ENCODE measurements around the gene KDM4E. TPM values are rescaled to one million over a fixed set of nuclear protein-coding genes. Genes with fewer than 3 reads are reported as not detected.

Gene KDM4E
- total and polyA plus RNA-seq, 12 donors, result not detected

DNA sequence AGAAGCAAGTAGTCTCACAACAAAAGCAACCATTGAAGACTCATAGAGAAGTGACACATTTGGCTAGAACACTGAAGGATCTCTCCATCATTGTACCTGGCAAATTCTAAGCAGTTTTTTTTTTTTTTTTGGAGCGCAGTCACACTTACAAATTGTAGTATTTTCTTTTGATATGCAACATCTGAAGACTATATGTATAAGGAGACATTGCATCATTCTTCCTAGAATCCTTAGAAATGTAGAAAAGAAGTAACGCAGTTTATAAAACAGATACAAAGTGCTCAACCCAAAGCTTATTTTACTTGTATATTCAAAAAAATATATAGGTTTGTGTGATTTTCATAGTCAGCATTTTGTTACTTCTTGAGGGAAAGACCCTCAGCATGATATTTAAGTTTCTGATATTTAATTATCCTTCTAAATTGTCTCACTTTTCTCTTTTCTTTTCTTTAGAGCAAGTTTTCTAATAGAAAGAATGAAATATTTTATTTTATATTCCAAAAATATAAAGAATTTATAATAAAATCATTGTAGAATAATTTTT lies 31.6 kb upstream of the KDM4E start:
- no peaks in the 10 kb centered on the region for H3K4me1 ChIP-seq (replicated peaks in 1 of 2)
- TF ChIP-seq POLR2A (IDR thresholded peaks at IDR 0.05), result no peak
- TF ChIP-seq, protein P1, sequence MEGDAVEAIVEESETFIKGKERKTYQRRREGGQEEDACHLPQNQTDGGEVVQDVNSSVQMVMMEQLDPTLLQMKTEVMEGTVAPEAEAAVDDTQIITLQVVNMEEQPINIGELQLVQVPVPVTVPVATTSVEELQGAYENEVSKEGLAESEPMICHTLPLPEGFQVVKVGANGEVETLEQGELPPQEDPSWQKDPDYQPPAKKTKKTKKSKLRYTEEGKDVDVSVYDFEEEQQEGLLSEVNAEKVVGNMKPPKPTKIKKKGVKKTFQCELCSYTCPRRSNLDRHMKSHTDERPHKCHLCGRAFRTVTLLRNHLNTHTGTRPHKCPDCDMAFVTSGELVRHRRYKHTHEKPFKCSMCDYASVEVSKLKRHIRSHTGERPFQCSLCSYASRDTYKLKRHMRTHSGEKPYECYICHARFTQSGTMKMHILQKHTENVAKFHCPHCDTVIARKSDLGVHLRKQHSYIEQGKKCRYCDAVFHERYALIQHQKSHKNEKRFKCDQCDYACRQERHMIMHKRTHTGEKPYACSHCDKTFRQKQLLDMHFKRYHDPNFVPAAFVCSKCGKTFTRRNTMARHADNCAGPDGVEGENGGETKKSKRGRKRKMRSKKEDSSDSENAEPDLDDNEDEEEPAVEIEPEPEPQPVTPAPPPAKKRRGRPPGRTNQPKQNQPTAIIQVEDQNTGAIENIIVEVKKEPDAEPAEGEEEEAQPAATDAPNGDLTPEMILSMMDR (IDR thresholded peaks at IDR 0.05), result no peak
- WGBS, 4 donors, result 96 to 100% (median 98%) methylated on average over 2 of the region's 2 CpGs
- H3K27ac ChIP-seq, result no peak overlapping the region
- DNase-seq, result no peak
- no peaks in the 10 kb centered on the region for H3K27me3 ChIP-seq
- no peak overlapping the region for H3K4me3 ChIP-seq
- H3K9me3 ChIP-seq (replicated peaks in 1 of 3), result no peaks in the 10 kb centered on the region
- no peaks in the 10 kb centered on the region for H3K36me3 ChIP-seq (replicated peaks in 1 of 2)
- intact Hi-C loops (cut with DNase I), result no loop called here

DNA sequence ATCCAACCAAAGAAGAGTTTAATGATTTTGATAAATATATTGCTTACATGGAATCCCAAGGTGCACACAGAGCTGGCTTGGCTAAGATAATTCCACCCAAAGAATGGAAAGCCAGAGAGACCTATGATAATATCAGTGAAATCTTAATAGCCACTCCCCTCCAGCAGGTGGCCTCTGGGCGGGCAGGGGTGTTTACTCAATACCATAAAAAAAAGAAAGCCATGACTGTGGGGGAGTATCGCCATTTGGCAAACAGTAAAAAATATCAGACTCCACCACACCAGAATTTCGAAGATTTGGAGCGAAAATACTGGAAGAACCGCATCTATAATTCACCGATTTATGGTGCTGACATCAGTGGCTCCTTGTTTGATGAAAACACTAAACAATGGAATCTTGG lies 27.6 kb upstream of the KDM4E start:
- 89 to 97% (median 95%) methylated on average over 6 of the region's 6 CpGs for WGBS, 4 donors
- intact Hi-C loops (cut with DNase I), result no loop called here

DNA sequence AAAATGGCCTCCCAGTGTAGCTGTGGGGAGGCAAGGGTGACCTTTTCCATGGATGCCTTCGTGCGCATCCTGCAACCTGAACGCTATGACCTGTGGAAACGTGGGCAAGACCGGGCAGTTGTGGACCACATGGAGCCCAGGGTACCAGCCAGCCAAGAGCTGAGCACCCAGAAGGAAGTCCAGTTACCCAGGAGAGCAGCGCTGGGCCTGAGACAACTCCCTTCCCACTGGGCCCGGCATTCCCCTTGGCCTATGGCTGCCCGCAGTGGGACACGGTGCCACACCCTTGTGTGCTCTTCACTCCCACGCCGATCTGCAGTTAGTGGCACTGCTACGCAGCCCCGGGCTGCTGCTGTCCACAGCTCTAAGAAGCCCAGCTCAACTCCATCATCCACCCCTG lies 26.8 kb upstream of the KDM4E start:
- Histone ChIP-seq H3K36me3 (replicated peaks in 1 of 2) (no peaks in the 10 kb centered on the region), H3K27me3 (no peaks in the 10 kb centered on the region), H3K4me1 (replicated peaks in 1 of 2) (no peaks in the 10 kb centered on the region), H3K4me3 (no peak overlapping the region), H3K9me3 (replicated peaks in 1 of 3) (no peaks in the 10 kb centered on the region), H3K27ac (no peak overlapping the region)
- no peak for DNase-seq
- no peak for TF ChIP-seq POLR2A (IDR thresholded peaks at IDR 0.05)
- TF ChIP-seq, protein P1 (IDR thresholded peaks at IDR 0.05), result no peak
- intact Hi-C loops (cut with DNase I), result no loop called here
- 90 to 98% (median 95%) methylated on average over 2 to 13 of the region's 13 CpGs for WGBS, 4 donors

More for the DNA sequence above, 27.6 kb upstream of the KDM4E start:
- H3K27ac ChIP-seq, result no peak overlapping the region
- no peaks in the 10 kb centered on the region for H3K27me3 ChIP-seq
- no peak for TF ChIP-seq POLR2A (IDR thresholded peaks at IDR 0.05)
- TF ChIP-seq, protein P1 (IDR thresholded peaks at IDR 0.05), result no peak
- no peaks in the 10 kb centered on the region for H3K9me3 ChIP-seq (replicated peaks in 1 of 3)
- DNase-seq, result no peak
- no peaks in the 10 kb centered on the region for H3K36me3 ChIP-seq (replicated peaks in 1 of 2)
- H3K4me1 ChIP-seq (replicated peaks in 1 of 2), result no peaks in the 10 kb centered on the region
- no peak overlapping the region for H3K4me3 ChIP-seq

DNA sequence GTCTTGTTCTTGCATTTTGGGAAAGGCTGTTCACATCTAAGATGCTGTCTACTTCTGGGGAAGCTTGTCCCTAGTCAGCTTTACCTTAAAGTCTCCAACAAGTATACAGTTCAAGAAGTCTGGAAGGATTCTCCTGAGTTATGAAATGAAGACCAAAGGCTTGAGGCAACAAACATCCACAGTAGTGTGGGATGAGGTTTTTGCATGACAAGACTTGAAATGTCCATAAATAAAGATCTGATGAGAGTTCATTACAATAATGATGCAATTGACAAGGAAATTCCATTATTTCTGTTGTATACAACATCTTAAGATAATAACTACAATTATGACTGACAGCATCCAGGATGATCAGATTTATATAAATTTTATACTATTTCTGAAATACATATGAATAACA lies 21.3 kb upstream of the KDM4E start:
- Histone ChIP-seq H3K4me3 (no peak overlapping the region), H3K36me3 (replicated peaks in 1 of 2) (no peaks in the 10 kb centered on the region), H3K9me3 (replicated peaks in 1 of 3) (no peaks in the 10 kb centered on the region), H3K27me3 (no peaks in the 10 kb centered on the region), H3K4me1 (replicated peaks in 1 of 2) (no peaks in the 10 kb centered on the region), H3K27ac (no peak overlapping the region)
- no peak for TF ChIP-seq POLR2A (IDR thresholded peaks at IDR 0.05)
- TF ChIP-seq, protein P1 (IDR thresholded peaks at IDR 0.05), result no peak
- no peak for DNase-seq
- intact Hi-C loops (cut with DNase I), result no loop called here

All from adrenal gland (tissue), 12 donors.